Chondrocyte (in vitro differentiated cells): ENCODE results near the gene MS4A4E. TPM values are rescaled to one million over a fixed set of nuclear protein-coding genes. Genes with fewer than 3 reads are reported as not detected.
"Not testable (repeated sequence)": the region's sequence is repeated elsewhere in the genome, so short reads cannot be mapped to it uniquely, and the experiment has no call there.

ENCODE experiments used
- DNase-seq: peaks from one replicate; pipeline ENCODE4 v3.0.0; 2021; ENCODE audit warnings: mixed read lengths, low spot score
- H3K27ac Mint-ChIP-seq: one replicate; pipeline ENCODE4 v1.8.0; 2021; ENCODE audit warnings: mild to moderate bottlenecking, moderate library complexity, mixed read lengths; ENCODE audit not compliant: unreplicated experiment
- H3K27me3 Mint-ChIP-seq: 2 replicates; pipeline ENCODE4 v1.8.0; 2021; ENCODE audit warnings: low read depth, mixed read lengths
- H3K36me3 Mint-ChIP-seq: 2 replicates; pipeline ENCODE4 v1.8.0; 2021; ENCODE audit warnings: low read depth, mixed read lengths
- H3K4me1 Mint-ChIP-seq: 2 replicates; pipeline ENCODE4 v1.8.0; 2021; ENCODE audit warnings: low read depth, mild to moderate bottlenecking, mixed read lengths
- H3K4me3 Mint-ChIP-seq: one replicate; pipeline ENCODE4 v1.8.0; 2021; ENCODE audit warnings: mild to moderate bottlenecking, moderate library complexity, mixed read lengths; ENCODE audit not compliant: unreplicated experiment
- H3K9me3 Mint-ChIP-seq: 2 replicates; pipeline ENCODE4 v1.8.0; 2021; ENCODE audit warnings: low read depth, mixed read lengths
- CTCF ChIP-seq: fragments of 200-600 bp; sonication (generic); IDR thresholded peaks from 2 replicates; pipeline ENCODE4 v1.5.0; 2021; ENCODE audit warnings: antibody characterized with exemption, mild to moderate bottlenecking, moderate library complexity
- total RNA-seq: library from RNA; stranded (reverse); gene quantifications from 3 replicates; pipeline ENCODE4 v1.2.1, GENCODE V29; 2021

The MS4A4E gene
- total RNA-seq, 1 donor from 2014 or later = 0.20 TPM

GRCh38 chr11:60194511-60194910, 48.4 kb downstream of the MS4A4E start:
- no peak overlapping the region for H3K4me3 Mint-ChIP-seq
- H3K27me3 Mint-ChIP-seq = peaks cover 20% of the 10 kb centered on the region
- no peak for TF ChIP-seq CTCF
- H3K4me1 Mint-ChIP-seq = no peaks in the 10 kb centered on the region
- DNase-seq = no peak
- H3K9me3 Mint-ChIP-seq = peaks cover 3% of the 10 kb centered on the region
- H3K36me3 Mint-ChIP-seq = no peaks in the 10 kb centered on the region
- no peak overlapping the region for H3K27ac Mint-ChIP-seq

GRCh38 chr11:60193687-60194433, 49.1 kb downstream of the MS4A4E start:
- Mint-ChIP-seq H3K9me3 (peaks cover 3% of the 10 kb centered on the region), H3K36me3 (no peaks in the 10 kb centered on the region), H3K4me1 (no peaks in the 10 kb centered on the region), H3K27me3 (peaks cover 20% of the 10 kb centered on the region), H3K4me3 (no peak overlapping the region), H3K27ac (no peak overlapping the region)
- DNase-seq = no peak
- peak; percentile 82 for TF ChIP-seq CTCF

GRCh38 chr11:60192564-60192963, 50.4 kb downstream of the MS4A4E start:
- H3K36me3 Mint-ChIP-seq = not testable (repeated sequence)

GRCh38 chr11:60188481-60188880, 54.5 kb downstream of the MS4A4E start:
- not testable (repeated sequence) for H3K4me3 Mint-ChIP-seq, H3K9me3 Mint-ChIP-seq, H3K27ac Mint-ChIP-seq, H3K4me1 Mint-ChIP-seq, H3K36me3 Mint-ChIP-seq, DNase-seq, H3K27me3 Mint-ChIP-seq

More at GRCh38 chr11:60192564-60192963, 50.4 kb downstream of the MS4A4E start:
- not testable (repeated sequence) for H3K9me3 Mint-ChIP-seq, H3K27ac Mint-ChIP-seq, H3K4me1 Mint-ChIP-seq, H3K4me3 Mint-ChIP-seq, DNase-seq
- H3K27me3 Mint-ChIP-seq = peaks cover 15% of the 10 kb centered on the region

GRCh38 chr11:60186128-60186527, 56.8 kb downstream of the MS4A4E start:
- not testable (repeated sequence) for H3K27ac Mint-ChIP-seq, H3K9me3 Mint-ChIP-seq
- peaks cover 20% of the 10 kb centered on the region for H3K27me3 Mint-ChIP-seq

GRCh38 chr11:60185512-60185827, 57.5 kb downstream of the MS4A4E start:
- not testable (repeated sequence) for H3K4me1 Mint-ChIP-seq, H3K27ac Mint-ChIP-seq, DNase-seq, H3K36me3 Mint-ChIP-seq, H3K9me3 Mint-ChIP-seq, H3K4me3 Mint-ChIP-seq
- H3K27me3 Mint-ChIP-seq = peaks cover 23% of the 10 kb centered on the region

More at GRCh38 chr11:60186128-60186527, 56.8 kb downstream of the MS4A4E start:
- not testable (repeated sequence) for DNase-seq, H3K4me1 Mint-ChIP-seq, H3K36me3 Mint-ChIP-seq, H3K4me3 Mint-ChIP-seq

- Mint-ChIP-seq H3K4me1 (no peaks in the 10 kb centered on the region), H3K27ac (no peak overlapping the region), H3K27me3 (peaks cover 27% of the 10 kb centered on the region), H3K9me3 (no peaks in the 10 kb centered on the region), H3K36me3 (no peaks in the 10 kb centered on the region), H3K4me3 (no peak overlapping the region)
- no peak for TF ChIP-seq CTCF
- no peak for DNase-seq
Measured at GRCh38 chr11:60184824-60185511, 58.0 kb downstream of the MS4A4E start.
